PFSK-1 (cell line): Measurements from ENCODE around the gene CUBN.

Experiments
- FOXP2 ChIP-seq: optimal IDR thresholded peaks from 2 replicates; pipeline ENCODE3; 2011; ENCODE audit warnings: borderline replicate concordance, control low read depth, inconsistent platforms; ENCODE audit not compliant: insufficient read depth; ENCODE audit errors: extremely low read length, extremely low read depth
- POLR2AphosphoS5 ChIP-seq: IDR thresholded peaks from 2 replicates; pipeline ENCODE4 v1.6.1; 2012; ENCODE audit warnings: low read depth, mild to moderate bottlenecking, control low read depth, low read length, moderate library complexity
- SIN3A ChIP-seq: IDR thresholded peaks from 2 replicates; pipeline ENCODE4 v1.6.1; 2012; ENCODE audit warnings: mild to moderate bottlenecking, low read length, moderate library complexity, borderline replicate concordance; ENCODE audit not compliant: insufficient read depth
- TAF1 ChIP-seq: IDR thresholded peaks from 2 replicates; pipeline ENCODE4 v1.6.1; 2012; ENCODE audit warnings: low read length, control low read depth, borderline replicate concordance; ENCODE audit not compliant: insufficient read depth
- TF ChIP-seq, protein P1 (sequence below), 2 experiments: IDR thresholded peaks; 2 replicates each; pipeline versions ENCODE4 v1.6.1 to v1.8.0; 2011 to 2012; ENCODE audit warnings: low read depth in 2 of 2, low read length in 2 of 2, control low read depth in 1 of 2, inconsistent platforms in 1 of 2, mild to moderate bottlenecking in 1 of 2, moderate library complexity in 1 of 2; ENCODE audit not compliant: insufficient read depth in 1 of 2

Gene CUBN

DNA sequence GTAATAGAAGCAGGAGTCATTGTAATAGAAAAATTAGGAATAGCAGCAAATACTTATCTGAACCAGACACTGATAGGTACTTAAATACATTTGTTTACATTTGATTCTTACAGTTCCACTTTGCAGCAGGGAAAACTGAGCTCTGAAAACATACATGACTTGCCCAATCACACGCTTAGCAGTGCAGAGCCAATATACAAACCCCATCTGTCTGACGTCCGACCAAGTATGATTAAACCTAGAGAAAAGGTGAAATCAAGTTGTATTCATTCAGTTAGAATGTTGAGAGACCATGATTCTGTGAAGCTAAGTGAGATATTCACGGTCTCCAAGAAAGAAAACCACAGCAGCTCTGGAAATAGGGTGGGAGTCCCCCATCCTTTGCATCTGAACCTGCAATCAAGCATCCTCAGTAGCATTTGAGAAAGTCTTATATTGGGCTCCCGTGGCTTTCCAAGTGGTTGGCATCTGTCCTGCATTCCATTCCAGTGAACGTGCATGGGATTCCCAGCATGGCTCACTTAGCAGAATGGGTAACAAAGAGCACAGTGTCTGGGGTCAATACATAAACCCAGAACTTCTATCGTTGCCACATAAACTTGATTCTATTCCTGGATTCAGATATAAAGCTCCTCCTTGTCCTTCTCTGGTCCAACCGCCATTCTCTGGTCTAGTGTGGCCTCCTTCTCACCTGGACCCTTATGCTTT lies 163.7 kb downstream of the CUBN start:
- no peak for TF ChIP-seq SIN3A
- TF ChIP-seq, protein P1, sequence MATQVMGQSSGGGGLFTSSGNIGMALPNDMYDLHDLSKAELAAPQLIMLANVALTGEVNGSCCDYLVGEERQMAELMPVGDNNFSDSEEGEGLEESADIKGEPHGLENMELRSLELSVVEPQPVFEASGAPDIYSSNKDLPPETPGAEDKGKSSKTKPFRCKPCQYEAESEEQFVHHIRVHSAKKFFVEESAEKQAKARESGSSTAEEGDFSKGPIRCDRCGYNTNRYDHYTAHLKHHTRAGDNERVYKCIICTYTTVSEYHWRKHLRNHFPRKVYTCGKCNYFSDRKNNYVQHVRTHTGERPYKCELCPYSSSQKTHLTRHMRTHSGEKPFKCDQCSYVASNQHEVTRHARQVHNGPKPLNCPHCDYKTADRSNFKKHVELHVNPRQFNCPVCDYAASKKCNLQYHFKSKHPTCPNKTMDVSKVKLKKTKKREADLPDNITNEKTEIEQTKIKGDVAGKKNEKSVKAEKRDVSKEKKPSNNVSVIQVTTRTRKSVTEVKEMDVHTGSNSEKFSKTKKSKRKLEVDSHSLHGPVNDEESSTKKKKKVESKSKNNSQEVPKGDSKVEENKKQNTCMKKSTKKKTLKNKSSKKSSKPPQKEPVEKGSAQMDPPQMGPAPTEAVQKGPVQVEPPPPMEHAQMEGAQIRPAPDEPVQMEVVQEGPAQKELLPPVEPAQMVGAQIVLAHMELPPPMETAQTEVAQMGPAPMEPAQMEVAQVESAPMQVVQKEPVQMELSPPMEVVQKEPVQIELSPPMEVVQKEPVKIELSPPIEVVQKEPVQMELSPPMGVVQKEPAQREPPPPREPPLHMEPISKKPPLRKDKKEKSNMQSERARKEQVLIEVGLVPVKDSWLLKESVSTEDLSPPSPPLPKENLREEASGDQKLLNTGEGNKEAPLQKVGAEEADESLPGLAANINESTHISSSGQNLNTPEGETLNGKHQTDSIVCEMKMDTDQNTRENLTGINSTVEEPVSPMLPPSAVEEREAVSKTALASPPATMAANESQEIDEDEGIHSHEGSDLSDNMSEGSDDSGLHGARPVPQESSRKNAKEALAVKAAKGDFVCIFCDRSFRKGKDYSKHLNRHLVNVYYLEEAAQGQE (IDR thresholded peaks at IDR 0.05; ENCODE audit: insufficient read depth in 1 of 2, low read depth in 2 of 2, low read length in 2 of 2) = no peak
- no peak for TF ChIP-seq TAF1
- TF ChIP-seq POLR2AphosphoS5 = no peak
- no peak for TF ChIP-seq FOXP2

- no peak for TF ChIP-seq SIN3A
- TF ChIP-seq TAF1 = no peak
- TF ChIP-seq, protein P1 (IDR thresholded peaks at IDR 0.05; ENCODE audit: insufficient read depth in 1 of 2, low read depth in 2 of 2, low read length in 2 of 2) = no peak
- no peak for TF ChIP-seq FOXP2
- no peak for TF ChIP-seq POLR2AphosphoS5
These were observed 164.3 kb downstream of the CUBN start for GRCh38 chr10:16965344-16965616.

GRCh38 chr10:16964576-16965343 lies 164.9 kb downstream of the CUBN start:
- TF ChIP-seq, protein P1 (IDR thresholded peaks at IDR 0.05; ENCODE audit: insufficient read depth in 1 of 2, low read depth in 2 of 2, low read length in 2 of 2) = no peak
- no peak for TF ChIP-seq POLR2AphosphoS5
- no peak for TF ChIP-seq TAF1
- TF ChIP-seq SIN3A = no peak

GRCh38 chr10:16960551-16960950 lies 169.1 kb downstream of the CUBN start:
- TF ChIP-seq TAF1 (no peak), FOXP2 (no peak), POLR2AphosphoS5 (no peak), SIN3A (no peak)
- TF ChIP-seq, protein P1 (IDR thresholded peaks at IDR 0.05; ENCODE audit: insufficient read depth in 1 of 2, low read depth in 2 of 2, low read length in 2 of 2) = no peak
